Fibroblast of skin of right quadriceps (primary cell): Measurements from ENCODE around the gene ARID3C.
A peak's percentile ranks its signal among the peaks of the same experiment; 100 is the strongest.

ENCODE experiments used
- DNase-seq: peaks from one replicate; pipeline ENCODE4 v3.0.0-alpha.2; 2013

ARID3C gene

GRCh38 chr9:34628656-34629490 lies at the start of gene ARID3C:
Gene ARID3C (minus strand): TSS chr9:34629066. CDS start chr9:34628014, 1,052 bp downstream.
- no peak for DNase-seq

- DNase-seq = no peak
Observed at GRCh38 chr9:34675869-34676268, 47.0 kb upstream of the ARID3C start.

GRCh38 chr9:34675048-34675714 lies 46.3 kb upstream of the ARID3C start:
- peak; percentile 67 for DNase-seq

GRCh38 chr9:34674440-34674839 lies 45.6 kb upstream of the ARID3C start:
- no peak for DNase-seq

- no peak for DNase-seq
Observed at GRCh38 chr9:34671307-34671706, 42.4 kb upstream of the ARID3C start.

GRCh38 chr9:34669809-34670562 lies 41.1 kb upstream of the ARID3C start:
- DNase-seq = no peak

- peak; percentile 95 for DNase-seq
Observed at GRCh38 chr9:34665381-34666250, 36.8 kb upstream of the ARID3C start.

GRCh38 chr9:34665067-34665380 lies 36.2 kb upstream of the ARID3C start:
- DNase-seq = no peak

GRCh38 chr9:34664281-34665066 lies 35.6 kb upstream of the ARID3C start:
- peak; percentile 66 for DNase-seq

- no peak for DNase-seq
Observed at GRCh38 chr9:34663303-34663605, 34.4 kb upstream of the ARID3C start.

- DNase-seq = no peak
Observed at GRCh38 chr9:34662526-34663302, 33.8 kb upstream of the ARID3C start, which contains the start of gene CCL27. Gene CCL27 (minus strand): TSS chr9:34662657. CDS start chr9:34662633, 24 bp downstream.

GRCh38 chr9:34659592-34660253 lies 30.9 kb upstream of the ARID3C start:
- DNase-seq = no peak

- DNase-seq = no peak
Observed at GRCh38 chr9:34658461-34658860, 29.6 kb upstream of the ARID3C start.

GRCh38 chr9:34656992-34657391 lies 28.1 kb upstream of the ARID3C start:
- DNase-seq = no peak

- DNase-seq = no peak
Observed at GRCh38 chr9:34655394-34655793, 26.5 kb upstream of the ARID3C start.

- peak; percentile 87 for DNase-seq
Observed at GRCh38 chr9:34654323-34655051, 25.6 kb upstream of the ARID3C start.

GRCh38 chr9:34653151-34654072 lies 24.5 kb upstream of the ARID3C start:
- peak; percentile 72 for DNase-seq

GRCh38 chr9:34652602-34653000 lies 23.7 kb upstream of the ARID3C start:
- DNase-seq = no peak
